ENCODE results near the gene MFAP4.

Gene MFAP4

GRCh38 chr17:19417611-19418010, 30.6 kb upstream of the MFAP4 start:
- 0 out of 2 replicates have a peak, but pooled peaks cover 6% of the 10 kb centered on the region for H3F3A ChIP-seq (ENCODE audit: insufficient read depth, low read length)
- H3K4me1 ChIP-seq (ENCODE audit: low read length), result peaks cover 21% of the 10 kb centered on the region
- peak overlapping the region; percentile 27; the same call in 1 of the 2 replicates for H3K27ac ChIP-seq (ENCODE audit: low read length)
- TF ChIP-seq EZH2 (optimal IDR thresholded peaks at IDR 0.05; ENCODE audit: low read depth, low read length) (no peak), CTCF (IDR thresholded peaks at IDR 0.05; ENCODE audit: low read length) (no peak)
- no peaks in the 10 kb centered on the region for H3K27me3 ChIP-seq (replicated peaks; ENCODE audit: insufficient read depth, low read length)
- 0 out of 2 replicates have a peak overlapping the region, but pooled peaks have one; percentile 9 for H2AFZ ChIP-seq (ENCODE audit: low read length)
- DNase-seq, result peak; percentile 53
- no peak overlapping the region for H3K9ac ChIP-seq (ENCODE audit: low read length)
- peak overlapping the region; percentile 59 for H3K4me2 ChIP-seq (ENCODE audit: low read depth, low read length)
- no peaks in the 10 kb centered on the region for H3K9me2 ChIP-seq (replicated peaks; ENCODE audit: insufficient read depth, low read length)
- H3K79me2 ChIP-seq (ENCODE audit: low read length), result no peaks in the 10 kb centered on the region
- no peaks in the 10 kb centered on the region for H4K20me1 ChIP-seq (ENCODE audit: insufficient read depth, low read length)
- H3K9me3 ChIP-seq (replicated peaks; ENCODE audit: insufficient read depth, low read length), result no peaks in the 10 kb centered on the region
- H3K4me3 ChIP-seq (ENCODE audit: low read length), result no peak overlapping the region
- H3K36me3 ChIP-seq (replicated peaks; ENCODE audit: insufficient read depth, low read length), result no peaks in the 10 kb centered on the region

- Histone ChIP-seq H3K36me3 (replicated peaks; ENCODE audit: insufficient read depth, low read length) (no peaks in the 10 kb centered on the region), H3K4me1 (ENCODE audit: low read length) (peaks cover 21% of the 10 kb centered on the region), H3K4me2 (ENCODE audit: low read depth, low read length) (no peak overlapping the region), H3K4me3 (ENCODE audit: low read length) (no peak overlapping the region), H3K9me2 (replicated peaks; ENCODE audit: insufficient read depth, low read length) (no peaks in the 10 kb centered on the region), H3F3A (ENCODE audit: insufficient read depth, low read length) (0 out of 2 replicates have a peak, but pooled peaks cover 6% of the 10 kb centered on the region), H4K20me1 (ENCODE audit: insufficient read depth, low read length) (no peaks in the 10 kb centered on the region), H2AFZ (ENCODE audit: low read length) (no peak overlapping the region), H3K9me3 (replicated peaks; ENCODE audit: insufficient read depth, low read length) (no peaks in the 10 kb centered on the region), H3K9ac (ENCODE audit: low read length) (no peak overlapping the region), H3K27me3 (replicated peaks; ENCODE audit: insufficient read depth, low read length) (no peaks in the 10 kb centered on the region), H3K79me2 (ENCODE audit: low read length) (no peaks in the 10 kb centered on the region), H3K27ac (ENCODE audit: low read length) (no peak overlapping the region)
- DNase-seq, result no peak
- no peak for TF ChIP-seq EZH2phosphoT487 (IDR thresholded peaks at IDR 0.05; ENCODE audit: low read length)
- no peak for TF ChIP-seq EZH2 (optimal IDR thresholded peaks at IDR 0.05; ENCODE audit: low read depth, low read length)
- no peak for TF ChIP-seq CTCF (IDR thresholded peaks at IDR 0.05; ENCODE audit: low read length)
Observed at GRCh38 chr17:19415806-19416775, 29.1 kb upstream of the MFAP4 start.

GRCh38 chr17:19415311-19415710, 28.3 kb upstream of the MFAP4 start:
- Histone ChIP-seq H3K9ac (ENCODE audit: low read length) (no peak overlapping the region), H3F3A (ENCODE audit: insufficient read depth, low read length) (0 out of 2 replicates have a peak, but pooled peaks cover 6% of the 10 kb centered on the region), H3K79me2 (ENCODE audit: low read length) (no peaks in the 10 kb centered on the region), H3K27me3 (replicated peaks; ENCODE audit: insufficient read depth, low read length) (no peaks in the 10 kb centered on the region), H3K4me3 (ENCODE audit: low read length) (no peak overlapping the region), H3K4me2 (ENCODE audit: low read depth, low read length) (no peak overlapping the region), H3K36me3 (replicated peaks; ENCODE audit: insufficient read depth, low read length) (no peaks in the 10 kb centered on the region), H4K20me1 (ENCODE audit: insufficient read depth, low read length) (no peaks in the 10 kb centered on the region), H3K9me2 (replicated peaks; ENCODE audit: insufficient read depth, low read length) (no peaks in the 10 kb centered on the region), H3K9me3 (replicated peaks; ENCODE audit: insufficient read depth, low read length) (no peaks in the 10 kb centered on the region), H2AFZ (ENCODE audit: low read length) (no peak overlapping the region), H3K27ac (ENCODE audit: low read length) (no peak overlapping the region), H3K4me1 (ENCODE audit: low read length) (peaks cover 21% of the 10 kb centered on the region)
- no peak for DNase-seq
- TF ChIP-seq CTCF (IDR thresholded peaks at IDR 0.05; ENCODE audit: low read length) (no peak), EZH2phosphoT487 (IDR thresholded peaks at IDR 0.05; ENCODE audit: low read length) (no peak), EZH2 (optimal IDR thresholded peaks at IDR 0.05; ENCODE audit: low read depth, low read length) (no peak)
